Activated T-helper 1 cell treated with anti-CD3 and anti-CD28 coated beads, Interleukin-12 subunit alpha, Interleukin-12 subunit beta, Interleukin-2, Interleukin-4 antibody, amounts not matched to agents 30 ng/mL and 10 ng/mL and 1 ng/mL, durations not matched to agents 14 hours and 24 hours and 36 hours (primary cell): ENCODE data around the gene LRRC8A. TPM values are rescaled to one million over a fixed set of nuclear protein-coding genes. Genes with fewer than 3 reads are reported as not detected.

Experiments
- DNase-seq: peaks from one replicate; pipeline ENCODE4 v3.0.0; 2021; ENCODE audit warnings: low spot score
- H3K27ac Mint-ChIP-seq: one replicate; pipeline ENCODE4 v1.8.0; 2021; ENCODE audit warnings: mild to moderate bottlenecking, mixed read lengths
- H3K27me3 Mint-ChIP-seq: one replicate; pipeline ENCODE4 v1.8.0; 2022; ENCODE audit warnings: mild to moderate bottlenecking, moderate library complexity, mixed read lengths; ENCODE audit not compliant: insufficient read depth
- H3K36me3 Mint-ChIP-seq: one replicate; pipeline ENCODE4 v1.8.0; 2021; ENCODE audit warnings: low read depth, mixed read lengths
- H3K4me1 Mint-ChIP-seq: one replicate; pipeline ENCODE4 v1.8.0; 2021; ENCODE audit warnings: low read depth, mixed read lengths
- H3K4me3 Mint-ChIP-seq: one replicate; pipeline ENCODE4 v1.8.0; 2021; ENCODE audit warnings: mild to moderate bottlenecking, moderate library complexity, mixed read lengths
- H3K9me3 Mint-ChIP-seq: one replicate; pipeline ENCODE4 v1.8.0; 2021; ENCODE audit warnings: mixed read lengths
- intact Hi-C: fragments of 100-400 bp; cut with micrococcal nuclease; formaldehyde crosslinking; loops from one replicate; pipeline ENCODE4 v1.15.1; 2024
- total RNA-seq: library from RNA; stranded (reverse); gene quantifications from 2 replicates; pipeline ENCODE4 v1.2.3, GENCODE V29; 2022

The LRRC8A gene
- total RNA-seq, 1 donor from 2014 or later, result 32.9 TPM

GRCh38 chr9:128898845-128899565 is 17.1 kb downstream of the LRRC8A start:
- Mint-ChIP-seq H3K9me3 (no peaks in the 10 kb centered on the region), H3K27me3 (no peaks in the 10 kb centered on the region), H3K4me3 (peak overlapping the region; percentile 17), H3K4me1 (peaks cover 73% of the 10 kb centered on the region), H3K36me3 (peaks cover 24% of the 10 kb centered on the region), H3K27ac (peak overlapping the region; percentile 88)
- no peak for DNase-seq
- intact Hi-C loops, result no loop called here

DNA sequence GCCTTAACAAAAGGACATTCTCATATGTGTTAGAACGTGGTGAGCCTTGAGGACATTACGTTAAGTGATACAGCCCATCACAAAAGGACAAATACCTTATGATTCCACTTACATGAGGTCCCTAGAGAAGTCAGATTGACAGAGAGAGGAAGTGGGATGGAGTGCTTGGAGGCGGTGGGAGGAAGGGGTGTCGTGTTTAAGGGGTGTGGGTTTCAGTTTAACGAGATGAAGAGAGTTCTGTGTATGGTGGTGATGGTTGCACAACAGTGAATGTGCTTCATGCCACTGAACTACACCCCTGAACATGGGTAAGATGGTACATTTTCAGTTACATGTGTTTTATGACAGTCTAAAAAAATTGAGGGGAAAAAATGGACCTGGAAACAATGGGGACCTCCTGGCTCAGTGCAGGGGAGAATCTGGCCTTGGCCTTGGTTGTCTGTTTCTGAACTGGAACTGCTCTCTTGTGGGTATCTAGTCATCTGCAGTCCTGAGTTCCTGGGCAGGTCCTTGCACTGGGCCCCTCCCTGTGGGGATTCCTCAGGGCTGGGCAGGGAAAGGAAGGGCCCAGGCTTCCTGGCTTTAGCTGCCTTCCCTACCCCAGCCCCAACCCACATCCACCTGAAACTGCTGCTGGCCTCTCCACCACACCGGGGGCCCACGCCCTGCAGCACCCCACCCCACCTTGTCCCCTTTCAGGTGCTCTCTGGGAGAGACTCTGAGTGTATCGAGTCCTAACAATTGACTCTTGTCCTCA is 17.8 kb downstream of the LRRC8A start:
- Mint-ChIP-seq H3K4me3 (peak overlapping the region; percentile 41), H3K27ac (peak overlapping the region; percentile 88), H3K27me3 (no peaks in the 10 kb centered on the region), H3K4me1 (peaks cover 74% of the 10 kb centered on the region), H3K9me3 (no peaks in the 10 kb centered on the region), H3K36me3 (peaks cover 24% of the 10 kb centered on the region)
- intact Hi-C loops, result loop anchor here (5.0 kb wide), 3 partner anchors 127 to 347 kb away; partner anchors contain the start of genes DOLPP1, SPTAN1 and ZER1
- peak; percentile 40 for DNase-seq

DNA sequence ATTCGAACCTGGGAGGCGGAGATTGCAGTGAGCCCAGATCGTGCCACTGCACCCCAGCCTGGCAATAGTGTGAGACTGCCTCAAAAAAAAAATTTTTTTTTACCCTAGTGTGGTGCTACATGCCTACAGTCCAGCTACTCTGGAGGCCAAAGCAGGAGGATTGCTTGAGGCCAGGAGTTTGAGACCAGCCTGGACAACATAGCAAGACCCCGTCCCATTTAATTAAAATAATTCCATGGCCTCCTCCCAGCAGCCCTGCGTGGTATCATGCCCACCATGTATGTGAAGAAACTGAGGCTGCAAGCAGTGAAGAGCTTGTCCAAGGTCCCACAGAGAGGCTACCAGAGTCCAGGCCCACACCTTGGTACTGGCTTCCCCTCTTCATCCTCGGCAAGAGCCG is 19.4 kb downstream of the LRRC8A start:
- Mint-ChIP-seq H3K36me3 (peaks cover 15% of the 10 kb centered on the region), H3K27ac (peak overlapping the region; percentile 29), H3K4me3 (no peak overlapping the region), H3K4me1 (peaks cover 68% of the 10 kb centered on the region), H3K9me3 (no peaks in the 10 kb centered on the region), H3K27me3 (no peaks in the 10 kb centered on the region)
- intact Hi-C loops, result loop anchor here (5.0 kb wide), 3 partner anchors 129 to 349 kb away; partner anchors contain the start of genes DOLPP1, SPTAN1 and ZER1
- DNase-seq, result no peak

- intact Hi-C loops, result loop anchor here (1.0 to 5.0 kb wide), 9 partner anchors 10 to 350 kb away; partner anchors contain the start of genes DOLK, DOLPP1, LRRC8A and NUP188
- DNase-seq, result no peak
- H3K27me3 Mint-ChIP-seq, result no peaks in the 10 kb centered on the region
- H3K4me3 Mint-ChIP-seq, result peak overlapping the region; percentile 66
- H3K4me1 Mint-ChIP-seq, result peaks cover 68% of the 10 kb centered on the region
- H3K9me3 Mint-ChIP-seq, result no peaks in the 10 kb centered on the region
- peak overlapping the region; percentile 96 for H3K27ac Mint-ChIP-seq
- H3K36me3 Mint-ChIP-seq, result peaks cover 18% of the 10 kb centered on the region
These were observed 19.9 kb downstream of the LRRC8A start for GRCh38 chr9:128901822-128902221.

DNA sequence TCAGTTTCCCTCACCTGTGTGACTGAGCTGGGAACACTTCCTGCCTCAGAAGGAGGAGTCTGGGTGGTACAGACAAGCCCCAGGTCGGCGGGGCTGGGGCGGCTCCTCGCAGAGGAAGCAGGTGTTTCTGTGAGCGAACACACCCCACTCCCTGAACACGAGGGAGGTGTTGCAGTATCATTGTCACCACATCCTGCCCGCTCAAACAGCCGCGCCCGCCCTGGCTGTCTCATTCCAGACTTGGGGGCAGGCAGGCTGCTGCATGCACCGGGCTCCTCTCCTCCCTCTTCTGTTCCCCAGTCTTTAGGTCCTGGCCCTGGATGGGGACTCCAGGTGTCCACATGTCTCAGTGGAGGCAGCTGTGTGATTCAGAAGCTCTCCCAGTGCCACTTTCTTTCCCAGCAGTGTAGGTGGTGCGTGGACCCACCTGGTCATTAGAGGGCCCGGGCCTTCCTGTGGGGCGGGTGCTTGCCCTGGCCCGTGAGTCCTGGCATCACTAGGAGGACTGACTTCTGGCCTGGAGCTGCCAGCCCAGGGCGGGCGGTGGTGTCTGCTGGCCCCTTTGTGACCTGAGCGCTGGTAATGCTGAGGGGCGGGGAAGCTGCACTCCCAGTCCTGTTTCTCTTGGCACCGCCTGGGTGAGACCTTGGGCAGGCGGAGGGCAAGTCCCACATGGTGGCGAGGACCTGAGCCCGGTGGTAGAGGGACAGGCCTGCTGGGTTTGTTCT is 20.6 kb downstream of the LRRC8A start:
- intact Hi-C loops, result loop anchor here (1.0 to 5.0 kb wide), 9 partner anchors 10 to 350 kb away; partner anchors contain the start of genes DOLK, DOLPP1, LRRC8A and NUP188
- H3K27ac Mint-ChIP-seq, result peak overlapping the region; percentile 96

GRCh38 chr9:128903079-128903461 is 21.1 kb downstream of the LRRC8A start:
- Mint-ChIP-seq H3K27me3 (no peaks in the 10 kb centered on the region), H3K4me3 (peak overlapping the region; percentile 66), H3K27ac (peak overlapping the region; percentile 96), H3K9me3 (no peaks in the 10 kb centered on the region), H3K4me1 (peaks cover 59% of the 10 kb centered on the region), H3K36me3 (peaks cover 23% of the 10 kb centered on the region)
- DNase-seq, result no peak
- intact Hi-C loops, result loop anchor here (2.0 to 5.0 kb wide), 4 partner anchors 22 to 351 kb away; partner anchors contain the start of genes DOLPP1, SPTAN1 and ZER1

More for the DNA sequence above, 20.6 kb downstream of the LRRC8A start:
- Mint-ChIP-seq H3K27me3 (no peaks in the 10 kb centered on the region), H3K4me3 (peak overlapping the region; percentile 66), H3K4me1 (peaks cover 65% of the 10 kb centered on the region), H3K36me3 (peaks cover 20% of the 10 kb centered on the region), H3K9me3 (no peaks in the 10 kb centered on the region)
- peak; percentile 83 for DNase-seq

GRCh38 chr9:128903871-128904620 is 22.1 kb downstream of the LRRC8A start:
- Mint-ChIP-seq H3K27ac (peak overlapping the region; percentile 96), H3K9me3 (no peaks in the 10 kb centered on the region), H3K4me3 (peak overlapping the region; percentile 5), H3K4me1 (peaks cover 55% of the 10 kb centered on the region), H3K27me3 (no peaks in the 10 kb centered on the region), H3K36me3 (peaks cover 26% of the 10 kb centered on the region)
- no peak for DNase-seq
- intact Hi-C loops, result loop anchor here (2.0 to 5.0 kb wide), 4 partner anchors 21 to 352 kb away; partner anchors contain the start of genes DOLPP1, SPTAN1 and ZER1

- intact Hi-C loops, result no loop called here
- Mint-ChIP-seq H3K27ac (no peak overlapping the region), H3K4me1 (peaks cover 62% of the 10 kb centered on the region), H3K36me3 (peaks cover 28% of the 10 kb centered on the region), H3K9me3 (no peaks in the 10 kb centered on the region), H3K27me3 (no peaks in the 10 kb centered on the region), H3K4me3 (no peak overlapping the region)
- DNase-seq, result no peak
These were observed 24.0 kb downstream of the LRRC8A start for GRCh38 chr9:128905964-128906363.

DNA sequence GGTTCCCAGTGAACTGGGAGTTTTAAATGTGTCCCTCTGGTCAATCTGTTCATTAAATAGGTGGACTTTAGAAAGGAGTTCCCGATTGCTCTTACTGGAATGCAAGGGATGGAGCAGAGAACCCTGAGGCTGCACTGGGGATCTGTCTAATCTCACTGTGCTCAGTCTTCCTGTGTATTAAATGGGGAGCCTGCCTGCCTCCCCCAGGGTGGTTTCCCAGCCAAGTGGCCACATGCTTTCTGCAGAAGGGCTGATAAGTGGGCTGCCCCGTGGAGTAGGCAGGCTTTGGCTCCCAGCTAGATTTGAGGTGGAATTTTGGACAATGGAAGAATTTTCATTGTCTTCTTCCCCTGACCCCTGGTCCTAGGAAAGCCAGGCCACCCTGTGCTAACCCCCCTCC is 24.8 kb downstream of the LRRC8A start:
- no peaks in the 10 kb centered on the region for H3K27me3 Mint-ChIP-seq
- peak overlapping the region; percentile 79 for H3K27ac Mint-ChIP-seq
- no peaks in the 10 kb centered on the region for H3K9me3 Mint-ChIP-seq
- peaks cover 31% of the 10 kb centered on the region for H3K36me3 Mint-ChIP-seq
- H3K4me3 Mint-ChIP-seq, result no peak overlapping the region
- intact Hi-C loops, result no loop called here
- DNase-seq, result no peak
- peaks cover 66% of the 10 kb centered on the region for H3K4me1 Mint-ChIP-seq

DNA sequence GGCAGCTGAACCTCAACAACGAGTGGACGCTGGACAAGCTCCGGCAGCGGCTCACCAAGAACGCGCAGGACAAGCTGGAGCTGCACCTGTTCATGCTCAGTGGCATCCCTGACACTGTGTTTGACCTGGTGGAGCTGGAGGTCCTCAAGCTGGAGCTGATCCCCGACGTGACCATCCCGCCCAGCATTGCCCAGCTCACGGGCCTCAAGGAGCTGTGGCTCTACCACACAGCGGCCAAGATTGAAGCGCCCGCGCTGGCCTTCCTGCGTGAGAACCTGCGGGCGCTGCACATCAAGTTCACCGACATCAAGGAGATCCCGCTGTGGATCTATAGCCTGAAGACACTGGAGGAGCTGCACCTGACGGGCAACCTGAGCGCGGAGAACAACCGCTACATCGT is 26.4 kb downstream of the LRRC8A start:
- Mint-ChIP-seq H3K9me3 (no peaks in the 10 kb centered on the region), H3K27ac (no peak overlapping the region), H3K36me3 (peaks cover 39% of the 10 kb centered on the region), H3K27me3 (no peaks in the 10 kb centered on the region), H3K4me1 (peaks cover 67% of the 10 kb centered on the region), H3K4me3 (no peak overlapping the region)
- intact Hi-C loops, result no loop called here
- no peak for DNase-seq

GRCh38 chr9:128909859-128910258 is 27.9 kb downstream of the LRRC8A start:
- Mint-ChIP-seq H3K27me3 (no peaks in the 10 kb centered on the region), H3K36me3 (peaks cover 41% of the 10 kb centered on the region), H3K4me1 (peaks cover 72% of the 10 kb centered on the region), H3K9me3 (no peaks in the 10 kb centered on the region), H3K27ac (peak overlapping the region; percentile 55), H3K4me3 (no peak overlapping the region)
- no peak for DNase-seq
- intact Hi-C loops, result no loop called here

- H3K9me3 Mint-ChIP-seq, result no peaks in the 10 kb centered on the region
- DNase-seq, result no peak
- intact Hi-C loops, result no loop called here
- H3K27me3 Mint-ChIP-seq, result no peaks in the 10 kb centered on the region
- no peak overlapping the region for H3K4me3 Mint-ChIP-seq
- H3K4me1 Mint-ChIP-seq, result peaks cover 65% of the 10 kb centered on the region
- H3K27ac Mint-ChIP-seq, result peak overlapping the region; percentile 61
- H3K36me3 Mint-ChIP-seq, result peaks cover 45% of the 10 kb centered on the region
These were observed 29.0 kb downstream of the LRRC8A start for GRCh38 chr9:128910906-128911305.
